ENCODE data around the gene FLAD1. TPM values are rescaled to one million over a fixed set of nuclear protein-coding genes. Genes with fewer than 3 reads are reported as not detected.
A peak's percentile ranks its signal among the peaks of the same experiment; 100 is the strongest.

The FLAD1 gene
- total and polyA plus RNA-seq, 2 experiments from 2014 or later: 74.5 to 75.0 TPM

GRCh38 chr1:154960446-154961136, 22.6 kb upstream of the FLAD1 start (continued):
- no peak for TF ChIP-seq ZNF462 (CRISPR knock-in tag; IDR thresholded peaks at IDR 0.05)

DNA sequence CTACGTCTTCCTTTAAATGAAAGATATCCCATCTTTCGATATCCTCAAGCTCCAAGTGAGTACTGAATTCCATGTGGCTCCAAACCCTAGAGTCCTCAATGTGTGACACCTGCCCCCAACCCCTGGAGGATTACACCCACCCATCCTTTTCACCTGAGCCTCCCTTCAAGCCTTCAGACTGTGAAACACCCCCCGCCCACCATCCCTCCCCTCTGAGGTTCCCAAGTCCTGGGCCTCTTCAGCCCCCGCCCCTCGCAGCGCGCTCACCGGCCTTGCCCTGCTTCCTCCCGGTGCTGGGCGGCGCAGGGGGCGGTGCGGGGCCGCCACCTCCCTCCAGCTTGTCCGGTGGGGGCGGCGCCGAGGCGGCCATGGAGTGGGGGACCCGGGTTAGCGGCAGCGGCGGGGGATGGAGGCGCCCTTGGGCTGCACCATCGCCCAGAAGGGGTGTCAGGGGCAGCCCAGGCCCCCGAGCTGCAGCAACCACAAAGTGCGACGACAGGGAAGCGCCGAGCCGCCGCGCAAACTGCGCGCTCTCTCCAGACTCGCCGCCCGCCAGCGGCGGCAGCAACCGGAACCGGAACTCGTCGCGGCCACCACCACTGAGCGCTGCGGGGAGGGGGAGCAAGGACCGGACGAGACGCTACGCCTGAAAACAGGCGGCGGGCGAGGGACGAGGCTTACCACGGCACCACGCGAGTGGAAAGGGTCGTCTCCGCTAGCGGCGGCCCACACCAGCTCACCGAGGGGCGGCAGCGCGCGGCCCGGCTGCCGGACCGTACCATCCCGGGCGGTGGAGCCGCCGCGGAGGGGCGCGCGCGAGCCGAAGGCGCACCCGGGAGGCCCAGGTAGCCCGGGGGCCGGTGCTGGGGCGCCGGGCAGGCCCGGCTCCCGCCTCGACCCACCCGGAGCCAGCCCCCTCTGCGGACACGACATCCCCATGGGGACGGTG, 21.7 kb upstream of the FLAD1 start, which contains the start of gene PYGO2:
TSS of gene PYGO2 (minus strand) at position 576 of the 949 bp plus-strand sequence. CDS start at position 370, 206 bp downstream.
- H3K27ac ChIP-seq (ENCODE audit: low read depth): peak within 1 kb of the TSS; percentile 97
- H3K27ac Mint-ChIP-seq: peak within 1 kb of the TSS; percentile 90
- peaks cover 30% of the 10 kb centered on the region for H4K20me1 ChIP-seq (replicated peaks; ENCODE audit: insufficient read depth)
- peak within 1 kb of the TSS; percentile 92 for H3K4me3 ChIP-seq
- peaks cover 43% of the 10 kb centered on the region for H3K4me1 ChIP-seq (ENCODE audit: insufficient read depth)
- H3K9me2 ChIP-seq (ENCODE audit: insufficient read depth): no peaks in the 10 kb centered on the region
- no peaks in the 10 kb centered on the region for H3K27me3 ChIP-seq (ENCODE audit: insufficient read depth)
- H3K4me1 Mint-ChIP-seq: peaks cover 45% of the 10 kb centered on the region
- peaks cover 49% of the 10 kb centered on the region for H3F3A ChIP-seq (replicated peaks; ENCODE audit: low read depth)
- peak; percentile 89 for DNase-seq (ENCODE audit: low spot score)
- H3K36me3 ChIP-seq (ENCODE audit: insufficient read depth): peaks cover 24% of the 10 kb centered on the region
- peak within 1 kb of the TSS; percentile 94 for H3K4me3 Mint-ChIP-seq
- H2AFZ ChIP-seq: 0 out of 2 replicates have a peak within 1 kb of the TSS, but pooled peaks have one; percentile 43
- peak; percentile 79 for ATAC-seq
- H3K79me2 ChIP-seq (replicated peaks; ENCODE audit: insufficient read depth): peaks cover 13% of the 10 kb centered on the region
- H3K4me2 ChIP-seq: peak within 1 kb of the TSS; percentile 91
- peaks cover 65% of the 10 kb centered on the region for H3K36me3 Mint-ChIP-seq (ENCODE audit: low read depth)
- H3K27me3 Mint-ChIP-seq (ENCODE audit: insufficient read depth, low read depth, poor library complexity): peaks cover 15% of the 10 kb centered on the region
- no peaks in the 10 kb centered on the region for H3K9me3 Mint-ChIP-seq
- TF ChIP-seq EZH2phosphoT487 (IDR thresholded peaks at IDR 0.05; ENCODE audit: unreplicated experiment) (no peak), STAT1 (IDR thresholded peaks at IDR 0.05; ENCODE audit: unreplicated experiment) (no peak), CTCF (conservative IDR thresholded peaks at IDR 0.05; ENCODE audit: low read depth in 2 of 2) (peak; percentile 32 to 52), ZNF114 (CRISPR knock-in tag; IDR thresholded peaks at IDR 0.05) (no peak), REST (IDR thresholded peaks at IDR 0.05; ENCODE audit: unreplicated experiment) (no peak), CREB1 (CRISPR knock-in tag; IDR thresholded peaks at IDR 0.05; ENCODE audit: low read depth) (peak; percentile 54), POLR2AphosphoS5 (IDR thresholded peaks at IDR 0.05; ENCODE audit: low read depth) (peak; percentile 77), EZH2 (IDR thresholded peaks at IDR 0.05; ENCODE audit: low read depth, unreplicated experiment) (no peak), ZNF331 (CRISPR knock-in tag; IDR thresholded peaks at IDR 0.05; ENCODE audit: low read depth) (no peak), JUNB (IDR thresholded peaks at IDR 0.05; ENCODE audit: unreplicated experiment) (no peak)

Measured in GM23338 (cell line).